MCF 10A (cell line): ENCODE data around the gene OSBP2. TPM values are rescaled to one million over a fixed set of nuclear protein-coding genes. Genes with fewer than 3 reads are reported as not detected.

Experiments
- BruUV-seq: library from RNA; stranded (reverse); fragments of 400-500 nt; replicated peaks from 2 replicates; lab custom pipeline; 2021; lab: Mats Ljungman, UMichigan
- CTCF ChIA-PET: fragments of 300-600 bp; sonication (Branson Sonifier 250); formaldehyde crosslinking; extraction: SDS; loops from one replicate; lab custom pipeline; 2021; ENCODE audit warnings: antibody characterized with exemption, inconsistent platforms; lab: Yijun Ruan, JAX
- POLR2A ChIA-PET: fragments of 300-600, 350-650 bp; sonication (Branson Sonifier 250); formaldehyde crosslinking; extraction: SDS; loops from one replicate; lab custom pipeline; 2020; ENCODE audit warnings: antibody characterized with exemption, inconsistent platforms; lab: Yijun Ruan, JAX
- DNase-seq: peaks from one replicate; pipeline ENCODE4 v3.0.0-alpha.2; 2018; ENCODE audit not compliant: unreplicated experiment
- H3K27ac Mint-ChIP-seq: one replicate; pipeline ENCODE4 v1.8.0; 2022; ENCODE audit warnings: mild to moderate bottlenecking, low read depth, mixed read lengths; ENCODE audit not compliant: unreplicated experiment
- H3K27me3 Mint-ChIP-seq: one replicate; pipeline ENCODE4 v1.8.0; 2022; ENCODE audit warnings: mixed read lengths; ENCODE audit not compliant: insufficient read depth, unreplicated experiment
- H3K36me3 Mint-ChIP-seq: one replicate; pipeline ENCODE4 v1.8.0; 2022; ENCODE audit warnings: mild to moderate bottlenecking, moderate library complexity, mixed read lengths; ENCODE audit not compliant: insufficient read depth, unreplicated experiment
- H3K4me1 Mint-ChIP-seq: one replicate; pipeline ENCODE4 v1.8.0; 2022; ENCODE audit warnings: mixed read lengths; ENCODE audit not compliant: insufficient read depth, unreplicated experiment
- H3K4me3 Mint-ChIP-seq: one replicate; pipeline ENCODE4 v1.8.0; 2022; ENCODE audit warnings: mild to moderate bottlenecking, moderate library complexity, mixed read lengths; ENCODE audit not compliant: unreplicated experiment
- H3K9me3 Mint-ChIP-seq: one replicate; pipeline ENCODE4 v1.8.0; 2022; ENCODE audit warnings: mixed read lengths; ENCODE audit not compliant: unreplicated experiment
- CTCF ChIP-seq: fragments of 200-600 bp; IDR thresholded peaks from one replicate; pipeline ENCODE4 v1.8.0; 2022; ENCODE audit warnings: antibody characterized with exemption, mild to moderate bottlenecking; ENCODE audit not compliant: unreplicated experiment
- intact Hi-C: fragments of 100-400 bp; cut with micrococcal nuclease; formaldehyde crosslinking; loops from 2 replicates; pipeline ENCODE4 v1.14.1; 2022
- total RNA-seq: library from RNA; stranded (reverse); gene quantifications from 2 replicates; pipeline ENCODE4 v1.2.3, GENCODE V29; 2022

OSBP2 gene
- total RNA-seq, 1 experiment from 2014 or later, result 276 TPM

GRCh38 chr22:30885001-30885366 lies 190.3 kb downstream of the OSBP2 start:
- Mint-ChIP-seq H3K27me3 (no peaks in the 10 kb centered on the region), H3K4me1 (no peaks in the 10 kb centered on the region), H3K27ac (no peak overlapping the region), H3K9me3 (no peaks in the 10 kb centered on the region), H3K36me3 (peaks cover 19% of the 10 kb centered on the region), H3K4me3 (no peak overlapping the region)
- BruUV-seq, result no TSS peak
- intact Hi-C loops, result loop anchor here (5.0 kb wide), 1 partner anchor 83 kb away; no protein-coding TSS in a partner anchor
- DNase-seq, result no peak
- CTCF ChIA-PET, result interaction anchor here (1.6 kb wide), 2 partner anchors 9 to 35 kb away, joined by 3 to 11 read pairs; no protein-coding TSS in a partner anchor
- POLR2A ChIA-PET, result no interaction called here
- TF ChIP-seq CTCF, result no peak

GRCh38 chr22:30885591-30885990 lies 190.9 kb downstream of the OSBP2 start:
- Mint-ChIP-seq H3K9me3 (no peaks in the 10 kb centered on the region), H3K27me3 (no peaks in the 10 kb centered on the region), H3K27ac (peak overlapping the region; percentile 66), H3K4me1 (no peaks in the 10 kb centered on the region), H3K36me3 (peaks cover 25% of the 10 kb centered on the region), H3K4me3 (no peak overlapping the region)
- DNase-seq, result no peak
- POLR2A ChIA-PET, result no interaction called here
- BruUV-seq, result no TSS peak
- no peak for TF ChIP-seq CTCF
- CTCF ChIA-PET, result interaction anchor here (1.6 kb wide), 2 partner anchors 10 to 34 kb away, joined by 3 to 11 read pairs; no protein-coding TSS in a partner anchor
- intact Hi-C loops, result loop anchor here (5.0 kb wide), 1 partner anchor 83 kb away; no protein-coding TSS in a partner anchor

- Mint-ChIP-seq H3K27me3 (no peaks in the 10 kb centered on the region), H3K4me3 (no peak overlapping the region), H3K36me3 (peaks cover 30% of the 10 kb centered on the region), H3K4me1 (no peaks in the 10 kb centered on the region), H3K27ac (no peak overlapping the region), H3K9me3 (no peaks in the 10 kb centered on the region)
- CTCF ChIA-PET, result interaction anchor here (0.7 to 1.5 kb wide), 3 partner anchors 37 to 132 kb away, joined by 3 to 5 read pairs (median 4); no protein-coding TSS in a partner anchor
- no peak for DNase-seq
- BruUV-seq, result no TSS peak
- no peak for TF ChIP-seq CTCF
- intact Hi-C loops, result loop anchor here (5.0 kb wide), 1 partner anchor 85 kb away; no protein-coding TSS in a partner anchor
- POLR2A ChIA-PET, result interaction anchor here (0.8 kb wide), 1 partner anchor 84 kb away, joined by 3 read pairs; no protein-coding TSS in a partner anchor
These were observed 192.8 kb downstream of the OSBP2 start for GRCh38 chr22:30887453-30887852.

- no peak for TF ChIP-seq CTCF
- POLR2A ChIA-PET, result interaction anchor here (0.8 to 1.3 kb wide), 2 partner anchors 85 to 124 kb away, joined by 3 to 4 read pairs; no protein-coding TSS in a partner anchor
- Mint-ChIP-seq H3K27ac (no peak overlapping the region), H3K4me1 (no peaks in the 10 kb centered on the region), H3K27me3 (no peaks in the 10 kb centered on the region), H3K36me3 (peaks cover 30% of the 10 kb centered on the region), H3K9me3 (no peaks in the 10 kb centered on the region), H3K4me3 (no peak overlapping the region)
- intact Hi-C loops, result loop anchor here (5.0 kb wide), 1 partner anchor 86 kb away; no protein-coding TSS in a partner anchor
- no peak for DNase-seq
- CTCF ChIA-PET, result interaction anchor here (0.7 to 1.5 kb wide), 4 partner anchors 37 to 132 kb away, joined by 3 to 5 read pairs (median 4); no protein-coding TSS in a partner anchor
- BruUV-seq, result no TSS peak
These were observed 193.2 kb downstream of the OSBP2 start for GRCh38 chr22:30887861-30888260.
